SK-N-MC (cell line): ENCODE data around the gene OR10H5.
"Not testable (repeated sequence)": the region's sequence is repeated elsewhere in the genome, so short reads cannot be mapped to it uniquely, and the experiment has no call there.

ENCODE experiments used
- DNase-seq: peaks from one replicate; pipeline ENCODE4 v3.0.0-alpha.2; 2011; ENCODE audit warnings: low read depth, low spot score
- H3K27ac ChIP-seq: fragments of 200-600 bp; sonication (generic); 2 replicates; pipeline ENCODE4 v1.5.1; 2016; ENCODE audit warnings: mixed run types
- H3K36me3 ChIP-seq: fragments of 200-600 bp; sonication (generic); 2 replicates; pipeline ENCODE4 v1.6.1; 2017; ENCODE audit warnings: antibody characterized with exemption, low read length, mixed read lengths; ENCODE audit not compliant: insufficient read depth
- H3K4me3 ChIP-seq: fragments of 200-600 bp; sonication (generic); 2 replicates; pipeline ENCODE4 v1.5.1; 2016
- H3K9ac ChIP-seq: fragments of 200-600 bp; sonication (generic); 2 replicates; pipeline ENCODE4 v1.8.0; 2017; ENCODE audit warnings: mixed run types, mixed read lengths; ENCODE audit not compliant: insufficient read length
- H3K9me3 ChIP-seq: fragments of 200-600 bp; sonication (generic); 2 replicates; pipeline ENCODE4 v1.6.1; 2017; ENCODE audit warnings: low read depth, mild to moderate bottlenecking, antibody characterized with exemption, low read length, moderate library complexity, mixed read lengths
- EZH2 ChIP-seq: fragments of 200-600 bp; sonication (generic); IDR thresholded peaks from one replicate; pipeline ENCODE4 v1.6.1; 2017; ENCODE audit warnings: antibody characterized with exemption
- FOXP2 ChIP-seq: optimal IDR thresholded peaks from 2 replicates; pipeline ENCODE3; 2011; ENCODE audit warnings: mild to moderate bottlenecking, moderate library complexity; ENCODE audit not compliant: insufficient read depth; ENCODE audit errors: extremely low read length, control extremely low read depth
- POLR2AphosphoS5 ChIP-seq: IDR thresholded peaks from 2 replicates; pipeline ENCODE4 v1.6.1; 2012; ENCODE audit warnings: mild to moderate bottlenecking, low read depth, low read length, borderline replicate concordance

OR10H5 gene

GRCh38 chr19:15787611-15788155 is at the start of gene OR10H5:
OR10H5 (plus strand) TSS chr19:15787661; CDS start chr19:15794049, 6,388 bp downstream.
- no peaks in the 10 kb centered on the region for H3K36me3 ChIP-seq
- no peaks in the 10 kb centered on the region for H3K9me3 ChIP-seq
- H3K9ac ChIP-seq = no peak within 1 kb of the TSS
- H3K27ac ChIP-seq = no peak within 1 kb of the TSS
- DNase-seq = no peak
- no peak within 1 kb of the TSS for H3K4me3 ChIP-seq
- TF ChIP-seq FOXP2 (no peak), EZH2 (no peak), POLR2AphosphoS5 (no peak)

- Histone ChIP-seq H3K9me3 (no peaks in the 10 kb centered on the region), H3K36me3 (no peaks in the 10 kb centered on the region), H3K4me3 (no peak within 1 kb of the TSS), H3K27ac (no peak within 1 kb of the TSS), H3K9ac (no peak within 1 kb of the TSS)
- DNase-seq = no peak
- no peak for TF ChIP-seq POLR2AphosphoS5
- TF ChIP-seq EZH2 = no peak
Observed at GRCh38 chr19:15737722-15738121, 49.7 kb upstream of the OR10H5 start, which contains the start of gene OR10H3. OR10H3 (plus strand) TSS chr19:15737985; CDS start chr19:15741393, 3,408 bp downstream.

- H3K9me3 ChIP-seq = no peaks in the 10 kb centered on the region
- H3K36me3 ChIP-seq = no peaks in the 10 kb centered on the region
- H3K27ac ChIP-seq = no peak overlapping the region
- no peak overlapping the region for H3K9ac ChIP-seq
- H3K4me3 ChIP-seq = no peak overlapping the region
- no peak for DNase-seq
- TF ChIP-seq POLR2AphosphoS5 (no peak), FOXP2 (no peak), EZH2 (no peak)
Observed at GRCh38 chr19:15740785-15741184, 46.7 kb upstream of the OR10H5 start.

- DNase-seq = no peak
- Histone ChIP-seq H3K36me3 (no peaks in the 10 kb centered on the region), H3K9me3 (no peaks in the 10 kb centered on the region), H3K9ac (no peak overlapping the region), H3K27ac (no peak overlapping the region), H3K4me3 (no peak overlapping the region)
- TF ChIP-seq EZH2 = peak; percentile 90
- no peak for TF ChIP-seq FOXP2
Observed at GRCh38 chr19:15748239-15748638, 39.2 kb upstream of the OR10H5 start.

GRCh38 chr19:15758379-15758778 is 29.1 kb upstream of the OR10H5 start:
- H3K9me3 ChIP-seq = no peaks in the 10 kb centered on the region
- H3K27ac ChIP-seq = no peak overlapping the region
- no peak for DNase-seq
- no peak overlapping the region for H3K9ac ChIP-seq
- no peak overlapping the region for H3K4me3 ChIP-seq
- TF ChIP-seq FOXP2 (no peak), EZH2 (no peak), POLR2AphosphoS5 (no peak)
- H3K36me3 ChIP-seq = no peaks in the 10 kb centered on the region

GRCh38 chr19:15759962-15760565 is 27.4 kb upstream of the OR10H5 start:
- no peak overlapping the region for H3K27ac ChIP-seq
- H3K4me3 ChIP-seq = no peak overlapping the region
- TF ChIP-seq EZH2 = no peak
- TF ChIP-seq FOXP2 = no peak
- no peak for TF ChIP-seq POLR2AphosphoS5
- H3K9ac ChIP-seq = no peak overlapping the region
- no peaks in the 10 kb centered on the region for H3K9me3 ChIP-seq
- no peak for DNase-seq
- no peaks in the 10 kb centered on the region for H3K36me3 ChIP-seq

- Histone ChIP-seq H3K9me3 (no peaks in the 10 kb centered on the region), H3K27ac (no peak overlapping the region), H3K9ac (no peak overlapping the region), H3K36me3 (no peaks in the 10 kb centered on the region), H3K4me3 (no peak overlapping the region)
- DNase-seq = no peak
- no peak for TF ChIP-seq POLR2AphosphoS5
- no peak for TF ChIP-seq FOXP2
- TF ChIP-seq EZH2 = no peak
Observed at GRCh38 chr19:15769586-15769985, 17.9 kb upstream of the OR10H5 start.

- not testable (repeated sequence) for H3K27ac ChIP-seq, H3K4me3 ChIP-seq, H3K36me3 ChIP-seq, H3K9ac ChIP-seq, DNase-seq, H3K9me3 ChIP-seq
Observed at GRCh38 chr19:15774159-15774558, 13.3 kb upstream of the OR10H5 start.

GRCh38 chr19:15775249-15775648 is 12.2 kb upstream of the OR10H5 start:
- Histone ChIP-seq H3K9ac (no peak overlapping the region), H3K9me3 (no peaks in the 10 kb centered on the region), H3K36me3 (no peaks in the 10 kb centered on the region), H3K4me3 (no peak overlapping the region), H3K27ac (no peak overlapping the region)
- no peak for TF ChIP-seq POLR2AphosphoS5
- no peak for TF ChIP-seq EZH2
- TF ChIP-seq FOXP2 = no peak
- DNase-seq = no peak
